NOMO-1 treated with dmso at 0.1 percent for 144 hours (cell line): ENCODE measurements around the gene KCTD4.
"Not testable (repeated sequence)": the region's sequence is repeated elsewhere in the genome, so short reads cannot be mapped to it uniquely, and the experiment has no call there.

Experiments used
- DNase-seq: peaks from one replicate; lab custom pipeline; 2025; ENCODE audit not compliant: unreplicated experiment; lab: John Stamatoyannopoulos, UW

KCTD4 gene

GRCh38 chr13:45216193-45216592 lies 15.3 kb upstream of the KCTD4 start:
- DNase-seq: no peak

DNA sequence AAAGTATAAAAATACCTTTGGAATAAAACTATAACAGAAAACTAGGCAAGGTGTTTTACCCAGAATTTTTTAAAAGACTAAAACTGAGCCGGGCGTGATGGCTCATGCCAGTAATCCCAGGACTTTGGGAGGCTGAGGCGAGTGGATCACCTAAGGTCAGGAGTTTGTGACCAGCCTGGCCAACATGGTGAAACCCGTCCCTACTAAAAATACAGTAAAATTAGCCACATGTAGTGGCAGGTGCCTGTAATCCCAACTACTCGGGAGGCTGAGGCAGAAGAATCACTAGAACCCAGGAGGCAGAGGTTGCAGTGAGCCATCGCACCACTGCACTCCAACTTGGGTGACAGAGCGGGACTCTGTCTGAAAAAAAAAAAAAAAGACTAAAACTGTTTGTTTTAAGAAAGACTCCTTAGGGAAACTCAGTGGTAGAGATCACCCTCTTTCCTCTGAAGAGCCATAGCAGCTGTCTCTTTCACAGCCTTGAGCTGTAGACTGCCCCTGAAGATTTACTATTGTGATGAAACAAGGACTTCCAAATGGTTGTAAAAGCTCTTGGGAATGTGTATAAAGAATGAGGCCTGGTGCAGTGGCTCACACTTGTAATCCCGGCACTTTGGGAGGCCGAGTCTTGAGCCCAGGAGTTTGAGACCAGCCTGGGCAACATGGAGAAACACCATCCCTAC lies 14.7 kb upstream of the KCTD4 start:
- DNase-seq: no peak

- no peak for DNase-seq
Observed at GRCh38 chr13:45209229-45209628, 8.4 kb upstream of the KCTD4 start.

DNA sequence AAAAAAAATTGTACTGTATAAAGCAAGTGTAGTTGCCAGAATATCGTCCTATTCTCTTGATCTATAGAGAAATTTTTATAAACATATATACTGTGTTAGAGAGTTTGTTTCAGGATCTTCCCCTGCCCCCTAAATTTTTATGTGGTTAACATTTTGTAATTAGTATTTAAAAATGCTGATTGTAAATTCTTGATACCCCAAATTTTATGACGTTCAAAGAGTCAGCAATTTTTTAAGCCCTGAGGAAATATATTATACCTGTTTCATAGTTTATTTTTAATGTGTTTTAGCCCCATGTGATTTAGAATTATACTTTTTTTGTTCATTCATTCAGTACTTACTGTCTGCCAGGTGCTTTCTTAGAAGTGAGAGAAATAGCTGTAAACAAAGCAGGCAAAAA lies 7.3 kb upstream of the KCTD4 start:
- DNase-seq: no peak

GRCh38 chr13:45207319-45207718 lies 6.5 kb upstream of the KCTD4 start:
- no peak for DNase-seq

- DNase-seq: no peak
Observed at GRCh38 chr13:45206340-45206739, 5.5 kb upstream of the KCTD4 start.

DNA sequence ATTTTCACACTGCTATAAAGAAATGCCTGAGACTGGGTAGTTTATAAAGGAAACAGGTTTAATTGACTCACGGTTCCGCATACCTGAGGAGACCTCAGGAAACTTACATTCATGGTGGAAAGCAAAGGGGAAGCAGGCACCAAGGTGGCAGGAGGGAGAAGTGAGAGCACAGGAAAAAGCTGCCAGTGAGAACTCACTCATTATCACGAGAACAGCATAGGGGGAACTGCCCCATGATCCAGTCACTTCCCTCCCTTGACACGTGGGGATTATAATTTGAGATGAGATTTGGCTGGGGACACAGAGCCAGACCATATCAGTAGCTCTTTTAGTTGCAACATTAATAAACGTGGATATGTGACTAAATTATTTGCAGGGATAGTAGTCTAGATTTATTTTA lies 4.3 kb upstream of the KCTD4 start:
- DNase-seq: no peak

- DNase-seq: no peak
Observed at GRCh38 chr13:45199711-45200110, 1.1 kb downstream of the KCTD4 start.

DNA sequence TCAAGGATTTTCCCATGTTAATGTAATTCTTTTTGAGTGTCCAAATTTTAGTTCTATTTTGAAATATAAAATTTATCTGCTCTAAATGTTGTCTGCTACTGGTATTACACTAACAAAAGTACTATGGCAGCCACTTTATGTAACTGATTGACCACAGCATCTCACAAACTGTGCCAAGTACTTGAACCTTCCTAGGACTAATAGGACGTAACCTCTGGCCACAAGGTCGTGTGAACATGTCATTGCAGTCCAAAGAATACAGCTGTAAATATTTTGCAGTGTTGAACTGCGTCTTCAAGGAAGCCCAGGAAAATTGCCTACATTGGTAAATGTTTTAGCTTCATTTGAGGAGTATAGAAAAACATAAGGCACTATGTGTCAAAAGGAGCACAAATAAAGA lies 1.9 kb downstream of the KCTD4 start:
- DNase-seq: no peak

DNA sequence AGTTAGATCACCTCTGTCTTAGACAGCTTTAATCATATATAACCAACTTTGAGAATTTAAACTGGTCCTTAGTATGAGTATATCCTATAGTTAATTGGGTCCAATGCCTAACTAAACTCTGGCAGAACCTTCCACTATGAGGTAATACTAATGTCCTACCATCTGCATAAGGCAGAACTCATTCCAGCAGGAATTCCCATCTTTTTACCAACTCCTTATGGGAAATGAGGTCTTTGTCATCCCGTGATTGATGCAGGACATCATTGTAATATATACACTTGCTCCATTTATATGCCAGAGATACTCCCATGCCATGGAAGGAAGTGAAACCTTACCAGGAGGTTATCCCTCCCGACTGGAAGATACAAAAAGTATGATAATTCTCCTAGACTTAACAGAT lies 2.8 kb downstream of the KCTD4 start:
- no peak for DNase-seq

DNA sequence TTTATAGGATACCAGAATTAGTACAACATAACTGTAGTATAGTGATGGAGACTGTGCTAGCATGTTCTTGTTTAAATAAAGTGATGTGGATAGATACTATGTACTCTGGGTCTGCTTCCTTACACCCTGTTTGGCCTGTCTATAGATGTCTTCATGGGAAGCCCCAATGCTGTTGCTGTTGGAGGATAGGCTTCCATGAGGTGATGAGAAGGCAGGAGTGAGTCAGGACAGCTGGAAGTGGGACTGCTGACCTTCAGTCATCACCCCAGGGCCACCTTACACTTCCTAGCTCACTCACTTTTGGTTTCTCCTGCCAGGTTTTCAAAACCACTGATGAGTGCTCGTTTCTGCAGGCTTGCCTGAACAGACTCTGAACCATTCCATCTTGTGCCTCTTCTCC lies 4.2 kb downstream of the KCTD4 start:
- no peak for DNase-seq

DNA sequence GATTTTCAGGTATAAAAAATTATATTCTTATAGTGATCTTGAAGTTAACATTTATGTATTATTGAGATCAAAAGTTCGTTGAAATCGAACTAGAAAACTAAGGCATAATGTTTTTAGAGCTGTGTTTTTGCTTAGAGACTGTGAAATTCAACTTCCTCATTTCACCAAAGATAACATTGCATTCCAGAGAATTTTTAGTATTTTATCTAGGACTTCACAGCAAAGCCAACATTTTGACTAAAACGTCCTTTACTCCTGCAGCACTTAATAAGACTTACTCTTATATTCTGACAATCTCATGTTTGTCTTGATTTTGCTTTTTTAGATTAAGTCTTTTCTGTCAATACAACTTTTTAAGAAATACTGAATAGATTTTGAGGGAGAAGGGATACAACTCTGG lies 4.7 kb downstream of the KCTD4 start:
- no peak for DNase-seq

DNA sequence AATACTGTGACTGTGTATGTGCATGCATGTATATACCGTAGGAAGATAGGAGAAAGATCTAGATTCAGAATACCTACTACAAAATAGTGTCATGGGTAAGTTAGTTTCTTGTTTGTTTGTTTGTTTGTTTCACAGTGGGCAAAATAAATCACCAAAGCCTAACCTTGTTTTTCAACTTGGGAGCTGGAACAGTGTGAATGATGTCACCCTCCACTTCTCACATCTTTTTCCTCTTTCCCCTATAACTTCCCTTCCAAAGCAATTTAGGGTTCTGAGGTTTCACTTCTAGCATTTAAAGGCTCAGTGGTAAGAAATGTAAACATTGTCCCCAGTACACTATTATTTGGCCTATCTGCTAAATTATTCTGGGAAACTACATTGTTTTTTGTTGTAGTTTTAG lies 5.4 kb downstream of the KCTD4 start:
- DNase-seq: no peak

GRCh38 chr13:45194081-45194939 lies 6.5 kb downstream of the KCTD4 start:
- DNase-seq: no peak

DNA sequence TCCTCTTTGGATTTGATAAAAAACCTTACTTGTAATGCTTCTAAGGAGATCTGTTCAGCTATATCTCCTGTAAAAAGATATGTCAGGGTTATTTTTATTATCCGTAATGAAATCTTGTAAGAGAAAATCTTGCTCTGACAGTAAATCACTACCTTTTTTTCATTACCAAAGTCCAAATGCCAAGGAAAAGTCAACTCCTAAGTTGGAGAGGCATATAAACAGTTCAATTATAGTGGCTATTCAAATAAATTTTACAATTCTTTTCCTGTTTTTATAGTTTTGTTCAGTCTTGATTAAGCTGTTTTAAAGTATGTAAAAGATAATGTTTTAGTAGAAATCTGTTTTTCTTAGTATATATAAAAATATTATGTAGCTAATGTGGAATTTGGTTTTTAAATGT lies 9.0 kb downstream of the KCTD4 start:
- DNase-seq: no peak

- not testable (repeated sequence) for DNase-seq
Observed at GRCh38 chr13:45189511-45189910, 11.3 kb downstream of the KCTD4 start.

DNA sequence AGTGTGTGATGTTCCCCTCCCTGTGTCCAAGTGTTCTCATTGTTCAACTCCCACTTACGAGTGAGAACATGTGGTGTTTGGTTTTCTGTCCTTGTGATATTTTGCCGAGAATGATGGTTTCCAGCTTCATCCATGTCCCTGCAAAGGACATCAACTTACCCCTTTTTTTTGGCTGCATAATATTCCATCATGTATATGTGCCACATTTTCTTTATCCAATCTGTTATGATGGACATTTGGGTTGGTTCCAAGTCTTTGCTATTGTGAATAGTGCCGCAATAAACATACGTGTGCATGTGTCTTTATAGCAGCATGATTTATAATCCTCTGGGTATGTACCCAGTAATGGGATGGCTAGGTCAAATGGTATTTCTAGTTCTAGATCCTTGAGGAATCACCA lies 11.8 kb downstream of the KCTD4 start:
- not testable (repeated sequence) for DNase-seq

GRCh38 chr13:45185286-45185685 lies 15.6 kb downstream of the KCTD4 start:
- DNase-seq: no peak

DNA sequence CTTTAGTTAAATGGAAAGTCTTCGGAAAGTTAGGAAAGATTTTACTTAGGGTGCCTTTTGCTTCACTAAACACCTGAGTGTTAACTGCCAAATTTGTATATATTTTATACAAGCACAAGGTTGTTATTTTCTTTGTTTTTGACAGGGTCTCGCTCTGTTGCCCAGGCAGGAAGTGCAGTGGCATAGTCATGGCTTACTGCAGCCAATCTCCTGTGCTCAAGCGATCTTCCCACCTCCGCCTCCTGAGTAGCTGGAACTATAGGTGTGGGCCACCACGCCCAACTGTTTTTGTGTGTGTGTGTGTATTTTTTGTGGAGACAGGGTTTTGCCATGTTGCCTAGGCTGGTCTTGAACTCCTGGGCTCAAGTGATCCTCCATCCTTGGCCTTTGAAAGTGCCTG lies 16.2 kb downstream of the KCTD4 start:
- DNase-seq: no peak

GRCh38 chr13:45180713-45181601 lies 19.9 kb downstream of the KCTD4 start:
- DNase-seq: no peak

DNA sequence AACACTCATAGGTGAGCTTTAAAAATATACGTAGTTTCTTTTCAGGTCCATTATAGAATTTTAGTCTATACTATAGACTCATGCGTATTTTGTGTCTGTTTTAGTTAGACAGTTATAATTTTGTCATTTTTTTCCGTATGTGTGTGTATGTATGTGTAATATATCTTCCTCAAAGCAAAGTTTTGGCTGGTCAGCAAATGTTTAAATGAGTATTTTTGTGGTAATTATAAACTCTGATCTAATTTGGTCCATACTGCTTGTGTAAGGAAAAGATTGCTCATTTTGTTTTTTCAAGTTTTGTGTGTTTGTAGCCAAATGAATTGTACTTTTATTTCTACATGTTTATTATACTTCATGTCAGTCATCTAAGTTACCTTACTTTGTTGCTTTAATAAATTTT lies 20.5 kb downstream of the KCTD4 start:
- DNase-seq: no peak

DNA sequence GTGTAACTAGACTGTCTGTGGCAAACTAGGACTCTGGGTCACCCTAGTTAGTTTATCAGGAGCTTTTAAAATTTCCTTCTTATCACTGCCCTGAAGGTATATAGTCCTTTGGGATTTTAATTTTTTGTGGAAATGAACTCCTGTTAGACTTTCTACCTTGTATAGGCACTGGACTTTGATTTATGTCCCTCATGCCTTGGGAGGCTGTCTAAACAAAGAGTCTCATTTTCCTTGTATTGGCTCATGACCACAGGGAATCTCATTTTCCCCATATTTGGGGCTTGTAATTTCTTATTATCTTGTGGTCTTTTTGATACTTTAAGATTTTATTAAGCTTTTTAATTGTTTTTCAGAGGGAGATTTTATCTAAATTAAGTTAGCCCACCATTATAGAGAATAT lies 21.4 kb downstream of the KCTD4 start:
- no peak for DNase-seq
